NCI-H187 (cell line): ENCODE results near the gene ZPBP.

Experiments used
- DNase-seq, 2 experiments: peaks; one replicate each; lab custom pipeline; 2025; lab: John Stamatoyannopoulos, UW

ZPBP gene

GRCh38 chr7:50092579-50093491, at the start of gene ZPBP:
ZPBP (minus strand) TSS chr7:50093246; CDS start chr7:50093194, 52 bp downstream.
- DNase-seq: peak; percentile 3

GRCh38 chr7:50142425-50143017, 49.5 kb upstream of the ZPBP start:
- peak in 1 of 2 experiments; percentile 0 for DNase-seq

- DNase-seq: no peak
Observed at GRCh38 chr7:50141854-50142253, 48.8 kb upstream of the ZPBP start.

- no peak for DNase-seq
Observed at GRCh38 chr7:50141131-50141530, 48.1 kb upstream of the ZPBP start.

- no peak for DNase-seq
Observed at GRCh38 chr7:50140688-50141087, 47.6 kb upstream of the ZPBP start.

GRCh38 chr7:50138101-50138500, 45.1 kb upstream of the ZPBP start:
- DNase-seq: no peak

- DNase-seq: no peak
Observed at GRCh38 chr7:50125766-50126165, 32.7 kb upstream of the ZPBP start.

- no peak for DNase-seq
Observed at GRCh38 chr7:50121286-50121685, 28.2 kb upstream of the ZPBP start.

- DNase-seq: no peak
Observed at GRCh38 chr7:50119815-50120637, 27.0 kb upstream of the ZPBP start.

- DNase-seq: no peak
Observed at GRCh38 chr7:50112250-50112649, 19.2 kb upstream of the ZPBP start.

- DNase-seq: no peak
Observed at GRCh38 chr7:50101873-50102272, 8.8 kb upstream of the ZPBP start.

- no peak for DNase-seq
Observed at GRCh38 chr7:50095634-50096033, 2.6 kb upstream of the ZPBP start.

- no peak for DNase-seq
Observed at GRCh38 chr7:50088463-50089129, 4.5 kb downstream of the ZPBP start.

GRCh38 chr7:50085344-50085743, 7.7 kb downstream of the ZPBP start:
- no peak for DNase-seq

- DNase-seq: no peak
Observed at GRCh38 chr7:50073093-50073492, 20.0 kb downstream of the ZPBP start.

- no peak for DNase-seq
Observed at GRCh38 chr7:50069613-50070012, 23.4 kb downstream of the ZPBP start.

GRCh38 chr7:50068850-50069551, 24.0 kb downstream of the ZPBP start:
- DNase-seq: no peak

GRCh38 chr7:50068026-50068425, 25.0 kb downstream of the ZPBP start:
- no peak for DNase-seq

- DNase-seq: no peak
Observed at GRCh38 chr7:50062951-50063350, 30.1 kb downstream of the ZPBP start.

GRCh38 chr7:50056131-50056530, 36.9 kb downstream of the ZPBP start:
- no peak for DNase-seq

GRCh38 chr7:50047716-50048115, 45.3 kb downstream of the ZPBP start:
- DNase-seq: no peak
